ENCODE data around the gene MAGEL2. TPM values are rescaled to one million over a fixed set of nuclear protein-coding genes. Genes with fewer than 3 reads are reported as not detected.

Gene MAGEL2
- total RNA-seq, 1 donor from 2014 or later: 0.12 TPM

GRCh38 chr15:23594252-23594770 lies 53.4 kb downstream of the MAGEL2 start:
- Histone ChIP-seq H3K27me3 (ENCODE audit: low read depth) (no peaks in the 10 kb centered on the region), H3K36me3 (no peaks in the 10 kb centered on the region), H3K4me1 (no peaks in the 10 kb centered on the region), H3K9me3 (no peaks in the 10 kb centered on the region), H3K27ac (no peak overlapping the region), H3K4me3 (no peak overlapping the region)
- intact Hi-C loops (cut with DNase I): no loop called here
- DNase-seq: no peak
- no peak for TF ChIP-seq CTCF (IDR thresholded peaks at IDR 0.05)
- no peak for ATAC-seq

Other genes starting within 250 kb of the MAGEL2 start
- gene GOLGA6L2, start 200.6 kb downstream of the MAGEL2 start, total RNA-seq: not detected
- 0.41 TPM for gene MKRN3, start 82.2 kb downstream of the MAGEL2 start, total RNA-seq
- 27.1 TPM for gene NDN, start 39.4 kb upstream of the MAGEL2 start, total RNA-seq